COLO829 (cell line): ENCODE measurements around the gene TRAPPC2.

Experiments
- DNase-seq: peaks from one replicate; pipeline ENCODE4 v3.0.0; 2012; ENCODE audit warnings: low spot score

TRAPPC2 gene

GRCh38 chrX:13734278-13735172 is at the start of gene TRAPPC2, which contains the start of gene OFD1:
TRAPPC2 (minus strand) TSS chrX:13734620; CDS start chrX:13719963, 14,657 bp downstream.
OFD1 (plus strand) TSS chrX:13734748; CDS start chrX:13735072, 324 bp downstream.
- peak; percentile 97 for DNase-seq

- no peak for DNase-seq
These were observed 46.5 kb upstream of the TRAPPC2 start for GRCh38 chrX:13780868-13781427.

GRCh38 chrX:13778916-13779315 is 44.5 kb upstream of the TRAPPC2 start:
- peak; percentile 52 for DNase-seq

GRCh38 chrX:13776387-13776786 is 42.0 kb upstream of the TRAPPC2 start:
- no peak for DNase-seq

- DNase-seq: no peak
These were observed 41.4 kb upstream of the TRAPPC2 start for GRCh38 chrX:13775837-13776236.

- no peak for DNase-seq
These were observed 40.3 kb upstream of the TRAPPC2 start for GRCh38 chrX:13774696-13775095.

- DNase-seq: no peak
These were observed 35.7 kb upstream of the TRAPPC2 start for GRCh38 chrX:13770013-13770535.

- no peak for DNase-seq
These were observed 34.5 kb upstream of the TRAPPC2 start for GRCh38 chrX:13768939-13769338.

- peak; percentile 2 for DNase-seq
These were observed 30.3 kb upstream of the TRAPPC2 start for GRCh38 chrX:13764765-13765164.

- DNase-seq: peak; percentile 6
These were observed 29.9 kb upstream of the TRAPPC2 start for GRCh38 chrX:13764281-13764680.

GRCh38 chrX:13763489-13763888 is 29.1 kb upstream of the TRAPPC2 start:
- no peak for DNase-seq

GRCh38 chrX:13761606-13762414 is 27.4 kb upstream of the TRAPPC2 start:
- no peak for DNase-seq

- no peak for DNase-seq
These were observed 26.0 kb upstream of the TRAPPC2 start for GRCh38 chrX:13760426-13760825.

- no peak for DNase-seq
These were observed 24.8 kb upstream of the TRAPPC2 start for GRCh38 chrX:13759152-13759718.

- no peak for DNase-seq
These were observed 22.0 kb upstream of the TRAPPC2 start for GRCh38 chrX:13756381-13756780.

GRCh38 chrX:13755254-13755653 is 20.8 kb upstream of the TRAPPC2 start:
- no peak for DNase-seq

GRCh38 chrX:13754765-13755164 is 20.3 kb upstream of the TRAPPC2 start:
- no peak for DNase-seq

- no peak for DNase-seq
These were observed 18.2 kb upstream of the TRAPPC2 start for GRCh38 chrX:13752646-13753045.

- no peak for DNase-seq
These were observed 17.7 kb upstream of the TRAPPC2 start for GRCh38 chrX:13752141-13752540.

GRCh38 chrX:13750812-13751211 is 16.4 kb upstream of the TRAPPC2 start:
- no peak for DNase-seq

- peak; percentile 14 for DNase-seq
These were observed 15.8 kb upstream of the TRAPPC2 start for GRCh38 chrX:13750204-13750603.

- no peak for DNase-seq
These were observed 14.1 kb upstream of the TRAPPC2 start for GRCh38 chrX:13748486-13748885.
